Astrocyte of the cerebellum (primary cell): ENCODE measurements around the gene PLAC1.

Experiments used
- DNase-seq: peaks from one replicate; pipeline ENCODE4 v3.0.0-alpha.2; 2011; ENCODE audit warnings: low read depth
- H3K4me3 ChIP-seq: 2 replicates; pipeline ENCODE4 v1.5.1; 2011; ENCODE audit warnings: mild to moderate bottlenecking, low read depth, low read length, moderate library complexity
- in situ Hi-C: cut with HindIII; loops from 2 replicates; pipeline ENCODE4 v1.10.0; 2017; ENCODE audit warnings: low sequenced_read_pairs
- TF ChIP-seq, protein P1 (sequence below): IDR thresholded peaks from 2 replicates; pipeline ENCODE4 v1.5.1; 2012; ENCODE audit warnings: low read length, low read depth, moderate library complexity, mild to moderate bottlenecking; ENCODE audit errors: missing control alignments

PLAC1 gene

DNA sequence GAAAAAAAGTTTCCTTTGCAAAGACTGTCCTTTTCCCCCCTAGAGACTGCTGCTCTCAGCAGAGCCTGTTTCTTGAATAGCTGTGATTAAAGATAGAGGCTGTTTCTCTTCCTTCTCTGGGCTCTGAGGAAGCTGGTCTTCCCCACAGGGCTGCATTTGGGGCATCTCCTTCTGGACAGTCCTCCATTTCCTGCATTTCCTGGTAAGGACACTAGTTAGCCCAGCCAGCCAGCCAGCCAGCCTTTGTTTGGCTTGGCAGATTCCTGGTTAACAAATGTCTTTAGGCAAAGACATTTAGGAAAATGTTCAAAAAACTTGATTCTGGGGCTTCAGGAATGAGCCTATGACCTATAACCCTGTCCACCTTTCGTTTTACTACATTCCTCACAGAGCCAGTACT lies 34.0 kb upstream of the PLAC1 start:
- TF ChIP-seq, protein P1, sequence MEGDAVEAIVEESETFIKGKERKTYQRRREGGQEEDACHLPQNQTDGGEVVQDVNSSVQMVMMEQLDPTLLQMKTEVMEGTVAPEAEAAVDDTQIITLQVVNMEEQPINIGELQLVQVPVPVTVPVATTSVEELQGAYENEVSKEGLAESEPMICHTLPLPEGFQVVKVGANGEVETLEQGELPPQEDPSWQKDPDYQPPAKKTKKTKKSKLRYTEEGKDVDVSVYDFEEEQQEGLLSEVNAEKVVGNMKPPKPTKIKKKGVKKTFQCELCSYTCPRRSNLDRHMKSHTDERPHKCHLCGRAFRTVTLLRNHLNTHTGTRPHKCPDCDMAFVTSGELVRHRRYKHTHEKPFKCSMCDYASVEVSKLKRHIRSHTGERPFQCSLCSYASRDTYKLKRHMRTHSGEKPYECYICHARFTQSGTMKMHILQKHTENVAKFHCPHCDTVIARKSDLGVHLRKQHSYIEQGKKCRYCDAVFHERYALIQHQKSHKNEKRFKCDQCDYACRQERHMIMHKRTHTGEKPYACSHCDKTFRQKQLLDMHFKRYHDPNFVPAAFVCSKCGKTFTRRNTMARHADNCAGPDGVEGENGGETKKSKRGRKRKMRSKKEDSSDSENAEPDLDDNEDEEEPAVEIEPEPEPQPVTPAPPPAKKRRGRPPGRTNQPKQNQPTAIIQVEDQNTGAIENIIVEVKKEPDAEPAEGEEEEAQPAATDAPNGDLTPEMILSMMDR: no peak

DNA sequence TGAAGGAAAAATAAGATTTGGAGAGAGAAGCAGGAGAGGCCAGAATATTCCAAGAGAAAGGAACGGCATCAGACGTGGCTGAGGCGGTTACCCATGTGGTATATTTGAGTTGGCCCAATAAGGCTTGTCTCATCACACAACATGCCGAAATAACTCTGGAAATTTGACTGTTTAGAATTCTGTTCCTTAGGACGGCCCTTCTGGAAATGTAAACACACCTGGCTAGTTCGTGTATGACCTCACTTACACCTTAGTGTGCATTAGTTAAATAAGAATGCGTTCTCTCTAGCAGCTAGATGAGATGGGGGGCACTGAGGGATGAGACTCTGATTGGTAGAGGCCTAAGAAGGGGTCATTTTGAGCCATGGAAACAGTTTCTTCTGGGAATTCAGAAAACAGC lies 33.2 kb upstream of the PLAC1 start:
- DNase-seq: no peak
- in situ Hi-C loops: no loop called here
- TF ChIP-seq, protein P1: no peak

More for the DNA sequence above, 34.0 kb upstream of the PLAC1 start:
- no peak for DNase-seq
- no peak overlapping the region for H3K4me3 ChIP-seq
- in situ Hi-C loops: no loop called here

DNA sequence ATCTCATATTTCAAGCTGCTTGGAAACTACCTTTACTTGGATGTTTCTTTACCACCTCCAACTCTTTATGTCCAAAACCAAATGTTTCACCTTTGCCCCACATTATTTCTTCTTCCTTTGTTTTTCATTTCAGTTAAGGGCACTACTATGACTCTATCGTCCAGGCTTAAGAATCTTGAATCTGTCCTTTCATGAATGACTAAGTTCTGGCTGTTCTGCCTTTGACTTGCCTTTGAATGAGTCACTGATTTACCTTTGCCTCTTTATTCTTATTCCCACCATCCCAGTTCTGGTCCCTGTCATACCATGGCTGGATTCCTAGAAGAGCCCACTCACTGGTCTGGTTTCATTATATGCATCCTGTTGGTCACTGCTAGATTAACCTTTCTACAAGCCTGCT lies 30.6 kb upstream of the PLAC1 start:
- in situ Hi-C loops: no loop called here
- no peak overlapping the region for H3K4me3 ChIP-seq
- TF ChIP-seq, protein P1: no peak
- DNase-seq: no peak

More for the DNA sequence above, 33.2 kb upstream of the PLAC1 start:
- H3K4me3 ChIP-seq: no peak overlapping the region

DNA sequence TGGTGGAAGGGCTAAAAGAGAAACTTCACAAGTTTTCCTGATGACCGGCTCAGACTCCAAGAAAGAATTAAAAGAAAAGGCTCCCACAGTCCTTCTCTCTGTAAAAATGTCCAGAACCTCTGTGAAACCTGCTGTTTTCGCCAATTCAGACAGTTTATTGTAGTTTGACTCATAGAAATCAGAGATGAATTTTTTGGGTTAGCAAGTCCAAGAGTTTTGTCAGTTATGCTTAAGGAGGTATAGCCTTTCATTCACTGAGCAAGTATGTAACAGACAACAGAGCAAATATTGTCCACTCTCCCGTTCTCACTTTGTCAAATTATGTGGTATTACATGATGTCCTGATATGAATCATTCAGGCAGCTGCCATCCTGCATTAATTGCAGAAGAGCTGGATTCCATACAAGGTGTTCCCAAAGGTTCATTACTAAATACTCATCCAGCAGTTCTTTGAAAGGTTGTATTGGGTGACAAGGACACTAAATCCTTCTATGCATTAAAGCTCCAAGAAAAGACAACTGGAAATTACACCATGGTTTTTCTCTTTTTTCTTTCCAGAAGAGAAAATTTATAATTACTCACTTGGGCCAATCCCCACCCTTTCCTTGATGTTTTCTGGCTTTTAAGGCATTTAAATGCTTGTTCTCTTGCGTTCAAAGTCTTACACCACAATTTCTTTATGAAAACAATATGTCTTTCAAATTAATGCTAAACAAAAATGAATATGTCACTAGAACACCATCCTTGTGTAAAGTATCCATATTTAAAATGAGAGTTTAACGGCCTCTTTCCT lies 30.0 kb upstream of the PLAC1 start:
- in situ Hi-C loops: no loop called here
- no peak for DNase-seq

DNA sequence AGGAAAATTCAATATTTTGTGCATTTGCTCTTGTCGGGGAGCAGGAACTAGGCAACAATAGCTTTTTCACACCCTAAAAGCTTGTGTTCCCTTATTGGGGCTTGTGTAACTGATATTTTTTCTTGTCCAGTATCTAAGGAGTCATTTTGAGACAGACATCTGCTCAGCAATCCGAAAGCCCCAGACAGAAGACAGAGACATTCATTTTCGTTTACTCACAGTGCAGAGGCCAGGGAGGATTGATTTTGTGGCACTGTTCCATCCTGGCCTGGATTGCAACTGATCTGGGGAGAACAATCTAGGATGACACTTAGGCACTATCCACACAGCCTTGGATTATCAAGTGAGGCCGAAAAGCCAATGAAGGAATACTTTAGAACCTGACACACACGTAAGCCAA lies 27.4 kb upstream of the PLAC1 start:
- DNase-seq: no peak
- H3K4me3 ChIP-seq: no peak overlapping the region
- in situ Hi-C loops: no loop called here
- TF ChIP-seq, protein P1: no peak

More for the DNA sequence above, 30.0 kb upstream of the PLAC1 start:
- TF ChIP-seq, protein P1: no peak
- no peak overlapping the region for H3K4me3 ChIP-seq

DNA sequence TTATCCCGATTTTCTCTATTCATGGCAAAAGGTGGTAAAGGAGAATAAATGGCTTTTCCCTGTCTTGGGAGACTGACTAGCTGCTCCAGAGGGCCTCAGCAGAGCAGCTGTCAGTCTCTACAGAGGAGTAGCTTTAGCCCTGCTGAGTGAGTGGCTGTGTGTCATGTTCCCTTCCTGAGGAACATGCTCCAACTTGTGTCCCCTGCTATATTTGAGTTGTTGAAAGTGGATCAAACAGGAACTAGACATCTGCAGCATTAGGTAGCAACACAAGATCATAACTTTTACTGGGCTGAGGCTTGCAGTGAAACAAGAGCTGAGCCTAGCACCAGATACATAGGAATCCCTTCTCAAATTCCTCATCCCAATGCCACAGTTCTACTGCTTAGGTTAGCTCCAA lies 26.7 kb upstream of the PLAC1 start:
- TF ChIP-seq, protein P1: no peak
- in situ Hi-C loops: no loop called here
- no peak overlapping the region for H3K4me3 ChIP-seq
- DNase-seq: no peak
